Ishikawa (cell line): ENCODE measurements around the gene RNU4-1.
A peak's percentile ranks its signal among the peaks of the same experiment; 100 is the strongest.

Experiments used
- CEBPB ChIP-seq: IDR thresholded peaks from 2 replicates; pipeline ENCODE4 v1.6.1; 2012
- CREB1 ChIP-seq: IDR thresholded peaks from 2 replicates; pipeline ENCODE4 v1.6.1; 2012; ENCODE audit warnings: low read depth
- EGR1 ChIP-seq: IDR thresholded peaks from 2 replicates; pipeline ENCODE4 v1.6.1; 2012
- EP300 ChIP-seq: IDR thresholded peaks from 2 replicates; pipeline ENCODE4 v1.6.1; 2012; ENCODE audit warnings: borderline replicate concordance
- FOXM1 ChIP-seq: IDR thresholded peaks from 2 replicates; pipeline ENCODE4 v1.6.1; 2012; ENCODE audit warnings: low read depth, borderline replicate concordance
- MAX ChIP-seq: IDR thresholded peaks from 2 replicates; pipeline ENCODE4 v1.6.1; 2012
- NFIC ChIP-seq: IDR thresholded peaks from 2 replicates; pipeline ENCODE4 v1.6.1; 2012
- RAD21 ChIP-seq: IDR thresholded peaks from 2 replicates; pipeline ENCODE4 v1.6.1; 2012; ENCODE audit warnings: low read depth
- REST ChIP-seq: IDR thresholded peaks from 2 replicates; pipeline ENCODE4 v1.6.1; 2012; ENCODE audit warnings: low read depth, mild to moderate bottlenecking
- TAF1 ChIP-seq: IDR thresholded peaks from 2 replicates; pipeline ENCODE4 v1.6.1; 2012; ENCODE audit warnings: low read depth, mild to moderate bottlenecking
- TCF12 ChIP-seq: IDR thresholded peaks from 2 replicates; pipeline ENCODE4 v1.6.1; 2012; ENCODE audit warnings: low read depth
- TEAD4 ChIP-seq: IDR thresholded peaks from 2 replicates; pipeline ENCODE4 v1.6.1; 2012
- USF1 ChIP-seq: IDR thresholded peaks from 2 replicates; pipeline ENCODE4 v1.6.1; 2012
- YY1 ChIP-seq: IDR thresholded peaks from 2 replicates; pipeline ENCODE4 v1.6.1; 2012; ENCODE audit warnings: low read depth
- ZBTB7A ChIP-seq: IDR thresholded peaks from 2 replicates; pipeline ENCODE4 v1.6.1; 2012; ENCODE audit warnings: low read depth

RNU4-1 gene

GRCh38 chr12:120258323-120258896 is 34.6 kb downstream of the RNU4-1 start:
- TF ChIP-seq MAX (no peak), CEBPB (no peak), TCF12 (no peak), FOXM1 (no peak), YY1 (no peak), REST (no peak), USF1 (no peak), NFIC (no peak), TEAD4 (no peak), TAF1 (no peak), ZBTB7A (no peak), RAD21 (no peak), CREB1 (no peak), EP300 (no peak)

GRCh38 chr12:120257041-120257821 is 35.8 kb downstream of the RNU4-1 start:
- TF ChIP-seq ZBTB7A (no peak), CEBPB (peak; percentile 40), EP300 (peak; percentile 72), MAX (peak; percentile 69), NFIC (peak; percentile 97), EGR1 (no peak), TEAD4 (peak; percentile 79), FOXM1 (peak; percentile 61), TAF1 (no peak), YY1 (peak; percentile 68), USF1 (no peak), TCF12 (peak; percentile 84), CREB1 (no peak), REST (no peak), RAD21 (peak; percentile 13)

GRCh38 chr12:120254809-120255208 is 38.2 kb downstream of the RNU4-1 start:
- TF ChIP-seq TCF12, result no peak

- TF ChIP-seq RAD21, result no peak
Observed at GRCh38 chr12:120252071-120252906, 40.7 kb downstream of the RNU4-1 start.

- TF ChIP-seq USF1 (no peak), TCF12 (no peak), REST (no peak), ZBTB7A (no peak), FOXM1 (no peak), CEBPB (no peak), YY1 (no peak), NFIC (no peak), MAX (no peak), EGR1 (no peak), TAF1 (no peak)
Observed at GRCh38 chr12:120249875-120250795, 42.9 kb downstream of the RNU4-1 start.
